Measurements from ENCODE around the gene SLC14A1.

DNA sequence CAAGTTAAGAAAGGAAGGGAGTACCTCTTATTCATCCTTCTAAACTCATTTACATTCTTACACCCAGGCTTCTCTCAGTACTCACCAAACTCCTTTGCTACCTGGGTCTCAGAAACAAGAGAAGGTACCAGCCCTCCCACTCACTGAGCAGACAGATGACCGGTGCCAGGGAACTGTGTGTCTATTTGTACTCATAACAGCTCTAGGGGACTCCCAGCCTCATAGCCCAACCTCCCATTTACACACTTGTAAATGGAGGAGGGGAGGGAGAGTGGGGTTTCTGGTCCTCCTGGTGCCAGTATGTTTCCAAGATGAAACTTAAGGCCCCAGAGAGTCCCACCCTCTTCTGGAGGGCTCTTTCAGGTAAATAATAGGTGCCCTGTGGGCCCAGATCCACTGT lies 58.7 kb downstream of the SLC14A1 start:
- no peak for TF ChIP-seq YY1 (IDR thresholded peaks at IDR 0.05; ENCODE audit: low read depth)
- no peak for TF ChIP-seq CEBPB (IDR thresholded peaks at IDR 0.05)
- TF ChIP-seq, protein P1, sequence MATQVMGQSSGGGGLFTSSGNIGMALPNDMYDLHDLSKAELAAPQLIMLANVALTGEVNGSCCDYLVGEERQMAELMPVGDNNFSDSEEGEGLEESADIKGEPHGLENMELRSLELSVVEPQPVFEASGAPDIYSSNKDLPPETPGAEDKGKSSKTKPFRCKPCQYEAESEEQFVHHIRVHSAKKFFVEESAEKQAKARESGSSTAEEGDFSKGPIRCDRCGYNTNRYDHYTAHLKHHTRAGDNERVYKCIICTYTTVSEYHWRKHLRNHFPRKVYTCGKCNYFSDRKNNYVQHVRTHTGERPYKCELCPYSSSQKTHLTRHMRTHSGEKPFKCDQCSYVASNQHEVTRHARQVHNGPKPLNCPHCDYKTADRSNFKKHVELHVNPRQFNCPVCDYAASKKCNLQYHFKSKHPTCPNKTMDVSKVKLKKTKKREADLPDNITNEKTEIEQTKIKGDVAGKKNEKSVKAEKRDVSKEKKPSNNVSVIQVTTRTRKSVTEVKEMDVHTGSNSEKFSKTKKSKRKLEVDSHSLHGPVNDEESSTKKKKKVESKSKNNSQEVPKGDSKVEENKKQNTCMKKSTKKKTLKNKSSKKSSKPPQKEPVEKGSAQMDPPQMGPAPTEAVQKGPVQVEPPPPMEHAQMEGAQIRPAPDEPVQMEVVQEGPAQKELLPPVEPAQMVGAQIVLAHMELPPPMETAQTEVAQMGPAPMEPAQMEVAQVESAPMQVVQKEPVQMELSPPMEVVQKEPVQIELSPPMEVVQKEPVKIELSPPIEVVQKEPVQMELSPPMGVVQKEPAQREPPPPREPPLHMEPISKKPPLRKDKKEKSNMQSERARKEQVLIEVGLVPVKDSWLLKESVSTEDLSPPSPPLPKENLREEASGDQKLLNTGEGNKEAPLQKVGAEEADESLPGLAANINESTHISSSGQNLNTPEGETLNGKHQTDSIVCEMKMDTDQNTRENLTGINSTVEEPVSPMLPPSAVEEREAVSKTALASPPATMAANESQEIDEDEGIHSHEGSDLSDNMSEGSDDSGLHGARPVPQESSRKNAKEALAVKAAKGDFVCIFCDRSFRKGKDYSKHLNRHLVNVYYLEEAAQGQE (IDR thresholded peaks at IDR 0.05; ENCODE audit: low read depth), result no peak
